GM18508 (cell line): Measurements from ENCODE around the gene KCNN2.

Experiments
- ATAC-seq: cut with Tn5 transposase; IDR thresholded peaks from one replicate; pipeline ENCODE4 v1.9.1; 2021; ENCODE audit warnings: moderate number of reproducible peaks; ENCODE audit not compliant: insufficient read depth, unreplicated experiment

The KCNN2 gene

GRCh38 chr5:114477816-114478334 lies 116.0 kb downstream of the KCNN2 start:
- ATAC-seq = no peak

GRCh38 chr5:114500756-114501155 lies 138.9 kb downstream of the KCNN2 start:
- no peak for ATAC-seq

GRCh38 chr5:114504560-114504959 lies 142.7 kb downstream of the KCNN2 start:
- no peak for ATAC-seq

GRCh38 chr5:114524221-114524620 lies 162.4 kb downstream of the KCNN2 start:
- ATAC-seq = no peak

GRCh38 chr5:114544561-114544960 lies 182.7 kb downstream of the KCNN2 start:
- no peak for ATAC-seq
